GM12878 (cell line): ENCODE results near the gene ADAMTS16. TPM values are rescaled to one million over a fixed set of nuclear protein-coding genes. Genes with fewer than 3 reads are reported as not detected.

Experiments used
- ATAC-seq: fragments of 200-7000 bp; cut with Tn5 transposase; 3 replicates; pipeline ENCODE4 v1.9.1; 2020; ENCODE audit warnings: mild to moderate bottlenecking, moderate library complexity
- BruUV-seq: library from RNA; stranded (reverse); fragments of 400-500 nt; replicated peaks from 2 replicates; lab custom pipeline; 2021; lab: Mats Ljungman, UMichigan
- CTCF ChIA-PET: fragments of 300-600 bp; sonication (Branson Sonifier 250); formaldehyde crosslinking; extraction: SDS; loops from one replicate; lab custom pipeline; 2021; ENCODE audit warnings: inconsistent platforms; lab: Yijun Ruan, JAX
- POLR2A ChIA-PET: fragments of 350-600 bp; formaldehyde crosslinking; extraction: SDS; loops from one replicate; lab custom pipeline; 2021; ENCODE audit warnings: inconsistent platforms; lab: Charles Lee
- RAD21 ChIA-PET: fragments of 300-600 bp; sonication (Branson Sonifier 250); formaldehyde crosslinking; loops from one replicate; lab custom pipeline; 2023; ENCODE audit warnings: antibody characterized with exemption; ENCODE audit not compliant: unreplicated experiment; lab: Charles Lee
- SMC1A ChIA-PET: fragments of 300-600 bp; sonication (Branson Sonifier 250); formaldehyde crosslinking; loops from one replicate; lab custom pipeline; 2023; ENCODE audit not compliant: unreplicated experiment, uncharacterized antibody; lab: Charles Lee
- DNase-seq: peaks from one replicate; pipeline ENCODE4 v3.0.0-alpha.2; 2011; ENCODE audit warnings: low read depth, low spot score
- FAIRE-seq: peaks from 3 replicates; lab custom pipeline; 2011; peaks lifted over from hg19 to GRCh38; lab: Jason Lieb, UNC
- H2AFZ ChIP-seq: 2 replicates; pipeline ENCODE4 v1.6.0; 2011; ENCODE audit warnings: low read depth, low read length, control low read depth; ENCODE audit not compliant: control insufficient read depth
- H3K27ac ChIP-seq: 2 replicates; pipeline ENCODE4 v1.5.1; 2011; ENCODE audit warnings: control low read depth; ENCODE audit not compliant: control insufficient read depth, insufficient read depth
- H3K27me3 ChIP-seq, 2 experiments: replicated peaks in 1 of 2; 2 replicates each; pipeline versions ENCODE4 v1.6.0 to v1.6.1; 2011; ENCODE audit warnings: low read length in 1 of 2; ENCODE audit not compliant: control insufficient read depth in 2 of 2, insufficient read depth in 2 of 2
- H3K36me3 ChIP-seq, 2 experiments: 2 replicates each; pipeline ENCODE4 v1.5.1; 2011; ENCODE audit warnings: low read length in 1 of 2; ENCODE audit not compliant: control insufficient read depth in 2 of 2, insufficient read depth in 2 of 2
- H3K4me1 ChIP-seq: 2 replicates; pipeline ENCODE4 v1.6.1; 2011; ENCODE audit warnings: mild to moderate bottlenecking, low read length, moderate library complexity, mixed read lengths; ENCODE audit not compliant: control insufficient read depth, insufficient read depth
- H3K4me2 ChIP-seq: 2 replicates; pipeline ENCODE4 v1.6.0; 2011; ENCODE audit warnings: control low read depth; ENCODE audit not compliant: control insufficient read depth, insufficient read depth
- H3K4me3 ChIP-seq: fragments of 200-600 bp; sonication (generic); 2 replicates; pipeline ENCODE4 v1.5.1; 2016
- H3K79me2 ChIP-seq: 2 replicates; pipeline ENCODE4 v1.6.0; 2011; ENCODE audit warnings: low read length; ENCODE audit not compliant: control insufficient read depth, insufficient read depth
- H3K9ac ChIP-seq: 2 replicates; pipeline ENCODE4 v1.8.0; 2011; ENCODE audit warnings: low read length, control low read depth, mixed read lengths; ENCODE audit not compliant: control insufficient read depth, insufficient read depth
- H3K9me3 ChIP-seq: replicated peaks from 3 replicates; pipeline ENCODE4 v1.5.1; 2011; ENCODE audit warnings: mild to moderate bottlenecking, low read length; ENCODE audit not compliant: control insufficient read depth, insufficient read depth
- H4K20me1 ChIP-seq: 2 replicates; pipeline ENCODE4 v1.6.0; 2011; ENCODE audit not compliant: control insufficient read depth, insufficient read depth
- FOXK2 ChIP-seq: fragments of 450-650 bp; IDR thresholded peaks from 2 replicates; pipeline ENCODE4 v1.6.1; 2017; ENCODE audit warnings: mild to moderate bottlenecking, moderate library complexity
- HDGF ChIP-seq: fragments of 450-650 bp; IDR thresholded peaks from 2 replicates; pipeline ENCODE4 v1.6.1; 2016; ENCODE audit warnings: antibody characterized with exemption
- IKZF2 ChIP-seq, 2 experiments: fragments of 450-650 bp; IDR thresholded peaks; 2 replicates each; pipeline ENCODE4 v1.6.1; 2017; ENCODE audit warnings: mild to moderate bottlenecking in 2 of 2, moderate library complexity in 2 of 2
- MXI1 ChIP-seq: fragments of 150-350 bp; IDR thresholded peaks from 2 replicates; pipeline ENCODE4 v1.6.1; 2011; ENCODE audit warnings: low read depth, mild to moderate bottlenecking, inconsistent platforms, low read length, improper control_type of control experiment
- NFIC ChIP-seq: IDR thresholded peaks from 2 replicates; pipeline ENCODE4 v1.6.1; 2012; ENCODE audit warnings: low read depth, mild to moderate bottlenecking, inconsistent platforms, low read length, moderate library complexity
- NR2C2 ChIP-seq: IDR thresholded peaks from 2 replicates; pipeline ENCODE4 v1.6.1; 2011; ENCODE audit warnings: borderline replicate concordance, low read depth; ENCODE audit not compliant: control insufficient read depth, insufficient read length
- POLR2AphosphoS2 ChIP-seq: IDR thresholded peaks from 2 replicates; pipeline ENCODE4 v1.6.1; 2011; ENCODE audit warnings: low read depth, mild to moderate bottlenecking, low read length, improper control_type of control experiment, moderate library complexity
- SMAD1 ChIP-seq: fragments of 450-650 bp; IDR thresholded peaks from 2 replicates; pipeline ENCODE4 v1.6.1; 2018; ENCODE audit warnings: mild to moderate bottlenecking, low read depth; ENCODE audit not compliant: partially characterized antibody
- SP1 ChIP-seq: IDR thresholded peaks from one replicate; pipeline ENCODE4 v1.6.1; 2011; ENCODE audit warnings: low read depth, low read length
- SPI1 ChIP-seq: IDR thresholded peaks from 2 replicates; pipeline ENCODE4 v1.6.1; 2011; ENCODE audit warnings: low read depth, mild to moderate bottlenecking, low read length, moderate library complexity, borderline replicate concordance; ENCODE audit not compliant: insufficient read depth
- ZNF217 ChIP-seq: fragments of 450-650 bp; IDR thresholded peaks from 2 replicates; pipeline ENCODE4 v1.6.1; 2017; ENCODE audit warnings: antibody characterized with exemption, mild to moderate bottlenecking
- ZNF274 ChIP-seq: IDR thresholded peaks from one replicate; pipeline ENCODE4 v1.8.0; 2011; ENCODE audit not compliant: insufficient read length, insufficient read depth
- ZNF592 ChIP-seq: fragments of 450-650 bp; IDR thresholded peaks from 2 replicates; pipeline ENCODE4 v1.6.1; 2017; ENCODE audit warnings: mild to moderate bottlenecking, moderate library complexity
- WGBS: methylation state at CpG from one replicate; pipeline ENCODE4 v1.1.6; 2016; ENCODE audit warnings: low lambda C conversion rate; ENCODE audit not compliant: insufficient replicate concordance, insufficient coverage; ENCODE audit errors: missing lambda C conversion rate; 5-methylcytosine and 5-hydroxymethylcytosine counted together
- in situ Hi-C: fragments of 300-500 bp; cut with MboI; formaldehyde crosslinking; loops from 9 replicates; pipeline ENCODE4 v1.14.3; 2018; ENCODE audit warnings: mixed read lengths
- intact Hi-C: fragments of 100-400 bp; cut with micrococcal nuclease; formaldehyde crosslinking; loops from one replicate; pipeline ENCODE4 v1.14.2; 2022; ENCODE audit not compliant: unreplicated experiment
- polyA plus RNA-seq, 11 experiments: library from polyadenylated mRNA; depleted of rRNA in 4 of 11; unstranded in 6 of 11; stranded (reverse) in 5 of 11; fragments of >200 nt; fragmentation: Nextera tagmentation in 4 of 11; fragmentation: Illumina TruSeq in 1 of 11; extraction: Ambion mirVana in 4 of 11; extraction: Trizol in 1 of 11; gene quantifications; 1 replicate in 1 of 11; 2 replicates in 10 of 11; pipeline versions ENCODE4 v1.2.1 to v1.2.3, GENCODE V29; 2011 to 2016; ENCODE audit warnings: inconsistent platforms in 2 of 11, missing spikeins in 2 of 11, low read depth in 1 of 11
- total RNA-seq, 4 experiments: library from RNA; depleted of rRNA in 3 of 4; stranded (reverse); fragments of >200 nt in 3 of 4; fragmentation: Illumina TruSeq in 1 of 4; extraction: Trizol in 1 of 4; gene quantifications; 2 replicates each; pipeline versions ENCODE4 v1.2.1 to v1.2.3, GENCODE V29; 2013 to 2021

ADAMTS16 gene
- total and polyA plus RNA-seq, 10 of the 15 experiments (the other 5 are each of a cell fraction or from before 2014, with no cell fraction given), result 0.04 TPM; not detected in 9

- CTCF ChIA-PET, result no interaction called here
- BruUV-seq, result no TSS peak
- no peak overlapping the region for H2AFZ ChIP-seq
- FAIRE-seq (no peak), ATAC-seq (no peak), DNase-seq (no peak)
- H3K27ac ChIP-seq, result no peak overlapping the region
- in situ Hi-C loops, result no loop called here
- TF ChIP-seq ZNF592 (no peak), POLR2AphosphoS2 (no peak), IKZF2 (IDR thresholded peaks at IDR 0.05) (no peak), FOXK2 (no peak), NR2C2 (no peak), ZNF217 (no peak), MXI1 (no peak), SPI1 (no peak), SP1 (no peak), SMAD1 (no peak), NFIC (no peak), ZNF274 (no peak), HDGF (no peak)
- H3K9ac ChIP-seq, result no peak overlapping the region
- RAD21 ChIA-PET, result no interaction called here
- H3K4me2 ChIP-seq, result no peak overlapping the region
- POLR2A ChIA-PET, result no interaction called here
- H3K4me3 ChIP-seq, result no peak overlapping the region
- 0% methylated on average over 1 of the region's 1 CpG for WGBS
- H3K79me2 ChIP-seq, result no peaks in the 10 kb centered on the region
- no peaks in the 10 kb centered on the region for H3K4me1 ChIP-seq
- no peaks in the 10 kb centered on the region for H4K20me1 ChIP-seq
- H3K36me3 ChIP-seq, result no peaks in the 10 kb centered on the region
- no peaks in the 10 kb centered on the region; the same call in 2 of the 3 replicates for H3K9me3 ChIP-seq
- intact Hi-C loops, result no loop called here
- no peaks in the 10 kb centered on the region for H3K27me3 ChIP-seq
- SMC1A ChIA-PET, result no interaction called here
Observed at GRCh38 chr5:5198815-5199214, 58.7 kb downstream of the ADAMTS16 start.
